ENCODE measurements around the gene SLC25A12.

The SLC25A12 gene

DNA sequence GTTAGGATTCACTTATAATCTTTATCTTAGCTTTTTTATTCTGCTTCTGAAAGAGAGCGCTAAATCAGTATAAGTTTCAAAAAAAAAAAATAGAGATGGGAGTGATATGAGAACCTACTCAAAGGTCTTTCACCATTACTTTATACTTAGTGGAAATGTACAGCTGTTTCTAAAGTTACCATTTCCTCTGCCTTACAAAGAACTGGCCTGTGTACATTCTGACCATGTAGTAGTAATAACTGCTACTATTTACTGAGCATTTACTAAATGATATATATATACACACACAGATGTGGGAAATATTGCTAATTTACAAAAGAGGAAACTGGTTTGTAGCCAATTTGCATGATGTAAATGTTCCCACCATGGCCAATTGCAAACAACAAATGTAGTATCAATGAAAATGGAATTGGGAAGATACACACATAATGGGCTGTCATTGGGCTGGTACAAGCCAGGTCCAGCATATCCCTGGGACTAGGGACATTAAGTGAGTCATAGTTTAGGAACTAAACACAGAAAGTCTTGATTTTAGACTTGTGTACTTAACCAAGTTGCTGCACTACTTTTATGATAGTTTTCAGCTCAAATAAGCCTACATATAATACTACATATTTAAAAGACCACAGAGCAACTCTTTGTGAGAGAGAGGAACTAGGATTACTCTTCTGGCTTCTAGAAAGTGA lies 139.6 kb downstream of the SLC25A12 start:
- H3K4me3 ChIP-seq (replicated peaks; ENCODE audit: low read depth, low read length) = no peak overlapping the region
- TF ChIP-seq, protein P1, sequence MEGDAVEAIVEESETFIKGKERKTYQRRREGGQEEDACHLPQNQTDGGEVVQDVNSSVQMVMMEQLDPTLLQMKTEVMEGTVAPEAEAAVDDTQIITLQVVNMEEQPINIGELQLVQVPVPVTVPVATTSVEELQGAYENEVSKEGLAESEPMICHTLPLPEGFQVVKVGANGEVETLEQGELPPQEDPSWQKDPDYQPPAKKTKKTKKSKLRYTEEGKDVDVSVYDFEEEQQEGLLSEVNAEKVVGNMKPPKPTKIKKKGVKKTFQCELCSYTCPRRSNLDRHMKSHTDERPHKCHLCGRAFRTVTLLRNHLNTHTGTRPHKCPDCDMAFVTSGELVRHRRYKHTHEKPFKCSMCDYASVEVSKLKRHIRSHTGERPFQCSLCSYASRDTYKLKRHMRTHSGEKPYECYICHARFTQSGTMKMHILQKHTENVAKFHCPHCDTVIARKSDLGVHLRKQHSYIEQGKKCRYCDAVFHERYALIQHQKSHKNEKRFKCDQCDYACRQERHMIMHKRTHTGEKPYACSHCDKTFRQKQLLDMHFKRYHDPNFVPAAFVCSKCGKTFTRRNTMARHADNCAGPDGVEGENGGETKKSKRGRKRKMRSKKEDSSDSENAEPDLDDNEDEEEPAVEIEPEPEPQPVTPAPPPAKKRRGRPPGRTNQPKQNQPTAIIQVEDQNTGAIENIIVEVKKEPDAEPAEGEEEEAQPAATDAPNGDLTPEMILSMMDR (IDR thresholded peaks at IDR 0.05; ENCODE audit: insufficient read depth, low read length, poor library complexity, severe bottlenecking) = no peak
- no peaks in the 10 kb centered on the region for H3K27me3 ChIP-seq (replicated peaks; ENCODE audit: control insufficient read depth, insufficient read depth, low read length)
- no peak for DNase-seq (ENCODE audit: extremely low read depth, insufficient read length)
- H3K36me3 ChIP-seq (ENCODE audit: control insufficient read depth, insufficient read depth, low read length) = peaks cover 4% of the 10 kb centered on the region

DNA sequence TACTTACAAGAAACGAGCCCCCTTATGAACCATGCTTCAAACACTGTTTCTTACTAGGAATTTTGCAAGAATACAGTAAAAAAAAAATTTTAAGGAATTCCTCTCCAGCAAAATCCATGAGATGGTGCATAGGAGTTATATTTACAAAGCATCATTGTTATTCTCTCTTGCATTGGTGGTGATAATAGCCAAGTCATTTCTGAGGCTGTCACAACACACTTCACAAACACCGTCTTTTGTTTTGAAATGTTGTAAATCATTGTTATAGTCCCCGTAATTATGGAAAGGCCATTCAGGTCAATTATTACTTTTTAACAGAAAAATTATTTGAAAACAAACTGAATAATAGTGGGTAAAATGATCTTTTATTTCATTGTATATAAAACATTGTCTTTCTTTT lies 146.7 kb downstream of the SLC25A12 start:
- H3K27me3 ChIP-seq (replicated peaks; ENCODE audit: control insufficient read depth, insufficient read depth, low read length) = no peaks in the 10 kb centered on the region
- peaks cover 8% of the 10 kb centered on the region for H3K36me3 ChIP-seq (ENCODE audit: control insufficient read depth, insufficient read depth, low read length)
- TF ChIP-seq, protein P1 (IDR thresholded peaks at IDR 0.05; ENCODE audit: insufficient read depth, low read length, poor library complexity, severe bottlenecking) = no peak
- H3K4me3 ChIP-seq (replicated peaks; ENCODE audit: low read depth, low read length) = no peak overlapping the region
- DNase-seq (ENCODE audit: extremely low read depth, insufficient read length) = no peak

GRCh38 chr2:171745806-171746205 lies 148.2 kb downstream of the SLC25A12 start:
- Histone ChIP-seq H3K27me3 (replicated peaks; ENCODE audit: control insufficient read depth, insufficient read depth, low read length) (no peaks in the 10 kb centered on the region), H3K4me3 (replicated peaks; ENCODE audit: low read depth, low read length) (no peak overlapping the region), H3K36me3 (ENCODE audit: control insufficient read depth, insufficient read depth, low read length) (peaks cover 8% of the 10 kb centered on the region)
- DNase-seq (ENCODE audit: extremely low read depth, insufficient read length) = no peak
- TF ChIP-seq, protein P1 (IDR thresholded peaks at IDR 0.05; ENCODE audit: insufficient read depth, low read length, poor library complexity, severe bottlenecking) = no peak

- DNase-seq (ENCODE audit: extremely low read depth, insufficient read length) = no peak
- no peak overlapping the region for H3K4me3 ChIP-seq (replicated peaks; ENCODE audit: low read depth, low read length)
- peaks cover 6% of the 10 kb centered on the region for H3K36me3 ChIP-seq (ENCODE audit: control insufficient read depth, insufficient read depth, low read length)
- TF ChIP-seq, protein P1 (IDR thresholded peaks at IDR 0.05; ENCODE audit: insufficient read depth, low read length, poor library complexity, severe bottlenecking) = no peak
- no peaks in the 10 kb centered on the region for H3K27me3 ChIP-seq (replicated peaks; ENCODE audit: control insufficient read depth, insufficient read depth, low read length)
Measured at GRCh38 chr2:171745141-171745540, 148.9 kb downstream of the SLC25A12 start.

DNA sequence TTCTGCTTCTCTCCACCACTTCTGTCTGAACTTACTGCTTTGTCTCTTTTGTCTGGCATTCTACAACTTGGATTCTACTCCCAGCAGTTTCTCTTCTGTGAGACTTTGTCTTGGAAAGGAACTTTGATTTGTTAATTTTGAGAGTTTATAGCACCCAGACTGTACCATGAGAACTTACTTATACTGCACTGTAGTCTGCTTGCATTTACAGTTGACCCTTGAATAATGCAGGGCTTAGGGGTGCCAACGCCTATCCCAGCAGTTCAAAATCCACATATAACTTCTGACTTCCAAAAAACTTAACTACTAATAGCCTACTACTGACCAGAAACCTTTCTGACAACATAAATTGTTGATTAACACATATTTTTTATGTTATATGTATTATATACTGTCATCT lies 151.3 kb downstream of the SLC25A12 start:
- no peak for DNase-seq (ENCODE audit: extremely low read depth, insufficient read length)
- Histone ChIP-seq H3K27me3 (replicated peaks; ENCODE audit: control insufficient read depth, insufficient read depth, low read length) (no peaks in the 10 kb centered on the region), H3K4me3 (replicated peaks; ENCODE audit: low read depth, low read length) (no peak overlapping the region), H3K36me3 (ENCODE audit: control insufficient read depth, insufficient read depth, low read length) (peaks cover 8% of the 10 kb centered on the region)
- TF ChIP-seq, protein P1 (IDR thresholded peaks at IDR 0.05; ENCODE audit: insufficient read depth, low read length, poor library complexity, severe bottlenecking) = no peak

DNA sequence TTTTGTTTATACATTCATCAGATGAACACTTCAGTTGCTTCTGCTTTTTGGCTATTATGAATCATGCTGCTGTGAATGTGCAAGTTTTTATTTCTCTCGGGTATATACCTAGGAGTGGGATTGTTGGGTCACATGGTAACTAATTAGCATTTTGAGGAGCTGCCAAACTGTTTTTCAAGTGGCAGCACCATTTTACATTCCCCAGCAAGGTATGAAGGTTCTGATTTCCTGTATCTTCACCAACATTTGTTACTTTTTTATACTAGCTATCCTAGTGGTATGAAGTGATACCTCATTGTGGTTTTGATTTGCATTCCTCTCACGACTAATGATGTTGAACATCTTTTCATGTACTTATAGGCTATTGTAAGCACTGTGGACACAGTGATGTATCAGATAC lies 152.9 kb downstream of the SLC25A12 start:
- TF ChIP-seq, protein P1 (IDR thresholded peaks at IDR 0.05; ENCODE audit: insufficient read depth, low read length, poor library complexity, severe bottlenecking) = no peak
- Histone ChIP-seq H3K4me3 (replicated peaks; ENCODE audit: low read depth, low read length) (no peak overlapping the region), H3K27me3 (replicated peaks; ENCODE audit: control insufficient read depth, insufficient read depth, low read length) (no peaks in the 10 kb centered on the region), H3K36me3 (ENCODE audit: control insufficient read depth, insufficient read depth, low read length) (peaks cover 6% of the 10 kb centered on the region)
- peak; percentile 20 for DNase-seq (ENCODE audit: extremely low read depth, insufficient read length)

Data from GM06990 (cell line).